SKM-1 (cell line): Measurements from ENCODE around the gene ASMTL.
"Not testable (repeated sequence)": the region's sequence is repeated elsewhere in the genome, so short reads cannot be mapped to it uniquely, and the experiment has no call there.

Experiments
- DNase-seq: peaks from one replicate; lab custom pipeline; 2025; ENCODE audit not compliant: unreplicated experiment; lab: John Stamatoyannopoulos, UW

Gene ASMTL, protein sequence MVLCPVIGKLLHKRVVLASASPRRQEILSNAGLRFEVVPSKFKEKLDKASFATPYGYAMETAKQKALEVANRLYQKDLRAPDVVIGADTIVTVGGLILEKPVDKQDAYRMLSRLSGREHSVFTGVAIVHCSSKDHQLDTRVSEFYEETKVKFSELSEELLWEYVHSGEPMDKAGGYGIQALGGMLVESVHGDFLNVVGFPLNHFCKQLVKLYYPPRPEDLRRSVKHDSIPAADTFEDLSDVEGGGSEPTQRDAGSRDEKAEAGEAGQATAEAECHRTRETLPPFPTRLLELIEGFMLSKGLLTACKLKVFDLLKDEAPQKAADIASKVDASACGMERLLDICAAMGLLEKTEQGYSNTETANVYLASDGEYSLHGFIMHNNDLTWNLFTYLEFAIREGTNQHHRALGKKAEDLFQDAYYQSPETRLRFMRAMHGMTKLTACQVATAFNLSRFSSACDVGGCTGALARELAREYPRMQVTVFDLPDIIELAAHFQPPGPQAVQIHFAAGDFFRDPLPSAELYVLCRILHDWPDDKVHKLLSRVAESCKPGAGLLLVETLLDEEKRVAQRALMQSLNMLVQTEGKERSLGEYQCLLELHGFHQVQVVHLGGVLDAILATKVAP

DNA sequence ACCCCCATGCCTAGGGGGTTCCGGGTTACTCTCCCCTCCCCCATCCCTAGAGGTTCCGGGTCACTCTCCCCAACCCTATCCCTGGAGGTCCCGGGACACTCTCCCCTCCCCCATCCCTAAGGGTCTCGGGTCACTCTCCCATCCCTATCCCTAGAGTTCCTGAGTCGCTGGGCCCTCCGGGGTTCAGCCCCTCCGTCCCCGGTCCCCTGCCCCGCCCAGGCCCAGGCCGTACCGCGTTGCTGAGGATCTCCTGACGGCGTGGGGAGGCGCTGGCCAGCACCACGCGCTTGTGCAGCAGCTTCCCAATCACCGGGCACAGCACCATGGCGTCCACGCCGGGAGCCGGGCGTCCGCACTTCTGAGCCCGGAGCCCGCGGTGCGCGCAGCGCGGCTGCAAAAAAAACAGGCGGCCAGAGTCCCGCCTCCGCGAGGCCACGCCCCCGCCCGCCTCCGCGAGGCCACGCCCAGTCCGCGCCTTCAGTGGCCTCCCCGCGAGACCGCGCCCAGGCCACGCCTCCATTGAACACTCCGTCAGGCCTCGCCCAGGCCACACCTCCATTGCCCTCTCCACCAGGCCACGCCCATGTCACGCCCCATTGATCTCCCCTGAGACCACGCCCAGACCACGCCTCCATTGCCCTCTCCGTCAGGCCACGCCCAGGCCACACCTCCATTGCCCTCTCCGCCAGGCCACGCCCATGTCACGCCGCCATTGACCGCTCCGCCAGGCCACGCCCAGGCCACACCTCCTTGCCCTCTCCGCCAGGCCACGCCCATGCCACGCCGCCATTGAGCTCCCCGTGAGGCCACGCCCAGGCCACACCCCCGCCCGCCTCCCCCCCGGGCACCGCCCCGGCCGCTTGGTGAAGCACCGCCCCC lies at the start of gene ASMTL:
TSS of gene ASMTL (minus strand) at position 394 of the 879 bp plus-strand sequence. CDS start at position 325, 69 bp downstream.
- no peak for DNase-seq

DNA sequence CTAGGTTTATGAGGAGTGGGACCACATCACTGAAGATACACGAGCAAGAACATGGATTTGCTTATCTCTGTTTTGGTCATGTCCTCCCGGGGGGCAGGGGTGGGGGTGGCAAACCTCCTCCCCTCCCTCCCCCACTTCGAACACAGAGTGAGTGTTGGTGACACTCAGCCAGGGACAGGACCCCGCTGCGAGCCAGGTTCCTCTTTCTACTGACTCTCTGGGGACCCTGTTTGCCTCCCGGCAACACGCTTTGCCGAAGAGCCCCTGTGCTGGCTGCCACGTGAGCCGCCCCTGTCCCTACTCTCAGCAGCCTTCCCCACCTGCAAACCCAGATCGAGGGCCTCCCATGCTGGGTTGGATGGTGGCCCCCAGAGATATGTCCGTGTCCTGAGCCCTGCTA lies 49.5 kb upstream of the ASMTL start:
- no peak for DNase-seq

DNA sequence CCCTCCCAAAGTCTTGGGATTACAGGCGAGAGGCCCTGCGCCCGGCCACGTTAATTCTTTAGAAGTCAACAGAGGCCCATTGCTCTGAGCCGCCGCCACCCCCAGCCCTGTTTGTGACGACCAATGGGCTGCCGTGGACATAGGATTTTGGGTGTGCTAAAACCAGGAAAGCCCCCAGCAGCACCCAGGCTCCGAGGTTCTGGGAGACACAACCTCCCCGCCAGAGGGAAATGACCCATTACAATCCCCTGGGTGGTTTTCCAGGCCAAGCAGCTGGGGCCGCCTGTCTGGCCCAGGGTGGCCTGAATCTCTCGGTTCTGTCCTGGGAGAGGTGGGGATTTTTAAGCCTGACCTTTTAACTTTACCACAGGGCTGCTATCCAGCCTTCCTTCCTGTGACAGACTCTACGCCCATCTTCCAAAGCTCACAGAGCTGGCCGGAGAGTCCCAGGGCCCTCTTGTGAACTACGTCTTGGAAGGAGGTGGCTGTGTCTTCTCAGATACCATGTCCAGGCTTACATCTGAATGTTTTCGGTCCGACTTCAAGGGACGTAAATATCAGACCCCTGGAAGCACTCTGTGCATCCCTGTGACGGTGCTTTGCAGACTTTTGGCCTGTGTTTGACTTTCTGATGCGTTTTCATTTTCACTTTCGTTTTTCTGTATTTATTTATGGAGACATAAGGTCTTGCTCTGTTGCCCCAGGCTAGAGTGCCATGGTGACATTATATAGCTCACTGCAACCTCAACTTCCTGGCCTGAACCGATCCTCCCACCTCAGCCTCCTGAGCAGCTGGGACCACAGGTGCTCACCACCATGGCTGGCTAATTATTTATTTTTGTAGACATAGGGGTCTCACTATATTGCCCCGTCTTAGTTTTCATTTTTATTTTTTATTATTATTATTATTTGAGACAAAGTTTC lies 48.3 kb upstream of the ASMTL start:
- no peak for DNase-seq

DNA sequence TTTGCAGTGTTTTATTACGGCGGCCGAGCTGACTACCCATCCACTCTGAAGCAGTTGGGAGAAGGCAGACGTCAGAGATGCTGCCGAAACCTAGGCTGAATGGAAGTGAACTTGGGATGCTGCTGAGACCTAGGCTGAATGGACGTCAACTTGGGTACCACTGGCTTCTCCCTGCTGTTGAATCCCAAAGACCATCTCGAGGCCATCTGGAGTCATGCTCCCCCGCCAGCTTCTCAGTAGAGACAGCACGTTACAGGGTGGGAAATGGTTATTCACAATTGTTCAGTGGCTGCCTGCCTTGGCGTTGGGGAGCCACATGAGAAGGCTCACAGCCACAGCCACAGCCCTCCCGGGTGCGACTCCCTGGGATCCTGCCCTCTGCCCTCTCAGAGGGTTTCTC lies 43.4 kb upstream of the ASMTL start:
- DNase-seq = no peak

DNA sequence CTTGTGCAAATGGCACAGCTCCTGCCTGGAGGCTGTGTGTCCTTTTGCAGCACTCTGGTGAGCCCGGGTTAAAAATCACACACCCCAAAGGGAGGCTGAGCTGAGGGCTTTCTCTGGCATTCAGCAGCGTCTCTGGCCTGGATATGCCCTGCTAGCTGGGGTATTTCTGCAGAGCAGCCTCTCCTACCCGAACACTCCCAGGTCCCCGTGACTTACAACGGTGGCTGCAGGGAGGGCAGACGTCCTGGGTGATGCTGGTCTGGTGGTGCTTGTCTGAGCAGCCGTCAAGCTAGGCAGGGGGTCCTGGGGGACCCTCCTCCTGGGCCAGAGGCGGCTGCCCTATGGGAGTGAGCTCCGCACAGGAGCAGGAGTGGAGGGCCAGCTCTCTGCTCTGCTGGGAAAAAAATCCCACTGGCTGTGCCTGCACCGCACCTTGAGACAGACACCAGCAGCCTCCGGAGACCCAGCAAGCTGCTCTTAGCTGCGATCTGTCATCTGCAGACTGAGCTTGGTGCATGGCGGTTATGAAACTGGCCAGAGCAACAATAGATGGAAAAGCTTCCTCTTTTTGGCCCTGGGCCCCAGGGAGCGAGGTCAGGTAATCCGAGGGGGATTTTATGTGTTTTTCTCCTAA lies 41.3 kb upstream of the ASMTL start:
- DNase-seq = peak; percentile 66

DNA sequence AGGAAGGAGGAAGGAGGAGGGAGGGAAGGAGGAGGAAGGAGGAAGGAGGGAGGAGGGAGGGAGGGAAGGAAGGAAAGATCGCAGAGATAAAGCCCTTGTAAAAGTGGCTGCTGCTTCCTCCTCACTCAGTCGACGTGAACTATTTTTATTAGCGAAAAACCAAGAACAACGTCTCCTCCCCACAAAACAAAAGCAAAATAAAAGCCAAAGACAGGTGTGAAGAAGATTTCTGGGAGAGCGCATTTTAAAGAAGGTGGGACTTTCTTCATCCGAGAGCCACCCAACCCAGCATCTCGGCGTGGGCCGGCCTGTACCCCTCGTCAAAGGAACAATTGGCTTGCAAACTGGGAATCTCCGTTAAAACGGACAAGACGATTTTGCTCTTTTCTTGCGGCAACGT lies 40.7 kb upstream of the ASMTL start:
- no peak for DNase-seq

DNA sequence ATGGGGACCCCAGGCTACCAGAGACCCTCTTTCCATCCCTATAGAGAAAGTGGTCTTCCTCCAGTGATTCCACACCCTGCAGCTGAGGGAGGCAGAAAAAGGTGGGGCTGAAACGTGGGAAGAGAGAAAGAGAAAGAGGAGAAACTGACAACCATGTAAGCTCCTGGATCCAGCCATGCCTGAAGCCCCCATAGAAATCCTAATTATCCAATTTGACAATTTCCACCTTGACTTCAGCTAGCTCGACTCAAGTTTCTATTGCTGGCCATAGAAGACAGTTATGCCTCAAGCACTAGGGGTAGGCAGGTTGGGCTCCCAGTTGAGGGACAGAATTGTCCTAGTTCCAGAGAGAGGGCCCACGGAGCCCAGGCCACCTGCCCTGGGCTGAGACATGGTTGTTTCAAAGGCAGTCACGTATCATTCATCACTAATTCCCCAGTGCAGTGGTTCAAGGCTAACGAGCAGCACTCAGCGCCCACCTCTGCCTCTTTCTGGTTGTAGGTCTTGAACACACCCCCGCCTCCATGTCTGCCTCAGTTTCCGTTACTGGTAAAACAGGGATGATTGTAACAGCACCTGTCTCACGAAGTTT lies 39.8 kb upstream of the ASMTL start:
- no peak for DNase-seq

DNA sequence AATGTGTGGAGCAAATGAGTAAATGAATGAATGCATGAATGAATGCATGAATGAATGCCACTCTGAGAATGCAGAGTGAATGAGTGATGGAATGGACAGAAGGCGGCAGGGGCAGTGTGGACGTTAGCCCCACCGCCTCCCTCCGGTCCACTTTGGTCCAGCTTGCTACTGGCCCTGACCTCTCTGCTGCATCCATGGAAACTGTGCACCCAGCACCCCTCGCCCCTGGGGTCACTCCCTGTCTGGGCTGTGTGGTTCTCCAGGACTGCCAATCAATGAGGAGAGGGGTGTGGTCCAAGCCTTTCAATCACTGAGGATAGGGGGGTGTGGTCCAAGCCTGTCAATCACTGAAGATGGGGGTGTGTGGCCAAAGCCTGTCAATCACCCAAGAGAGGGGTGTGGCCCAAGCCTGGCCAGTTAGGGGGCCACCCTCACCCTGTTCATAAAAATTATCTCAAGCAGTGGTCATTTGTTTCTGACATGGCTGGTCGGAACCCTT lies 39.2 kb upstream of the ASMTL start:
- DNase-seq = no peak

DNA sequence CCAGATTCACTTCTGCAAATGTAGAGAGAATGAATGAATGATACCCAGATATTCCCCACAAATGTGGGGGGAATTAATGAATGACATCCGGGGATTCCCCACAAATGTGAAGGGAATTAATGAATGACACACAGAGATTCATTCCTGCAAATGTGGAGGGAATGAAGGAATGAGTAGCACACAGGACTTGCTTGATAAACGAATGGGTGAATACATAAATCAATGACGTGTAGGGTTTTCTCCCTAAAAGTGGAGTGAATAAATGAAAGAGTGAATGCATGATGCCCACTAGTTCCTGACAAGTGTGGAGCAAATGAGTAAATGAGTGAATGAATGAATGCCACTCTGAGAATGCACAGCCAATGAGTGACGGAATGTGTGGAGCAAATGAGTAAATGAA lies 38.5 kb upstream of the ASMTL start:
- not testable (repeated sequence) for DNase-seq

DNA sequence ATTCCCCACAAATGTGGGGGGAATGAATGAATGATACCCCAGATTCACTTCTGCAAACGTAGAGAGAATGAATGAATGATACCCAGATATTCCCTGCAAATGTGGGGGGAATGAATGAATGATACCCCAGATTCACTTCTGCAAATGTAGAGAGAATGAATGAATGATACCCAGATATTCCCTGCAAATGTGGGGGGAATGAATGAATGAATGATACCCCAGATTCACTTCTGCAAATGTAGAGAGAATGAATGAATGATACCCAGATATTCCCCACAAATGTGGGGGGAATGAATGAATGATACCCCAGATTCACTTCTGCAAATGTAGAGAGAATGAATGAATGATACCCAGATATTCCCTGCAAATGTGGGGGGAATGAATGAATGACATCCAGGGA lies 38.0 kb upstream of the ASMTL start:
- not testable (repeated sequence) for DNase-seq

DNA sequence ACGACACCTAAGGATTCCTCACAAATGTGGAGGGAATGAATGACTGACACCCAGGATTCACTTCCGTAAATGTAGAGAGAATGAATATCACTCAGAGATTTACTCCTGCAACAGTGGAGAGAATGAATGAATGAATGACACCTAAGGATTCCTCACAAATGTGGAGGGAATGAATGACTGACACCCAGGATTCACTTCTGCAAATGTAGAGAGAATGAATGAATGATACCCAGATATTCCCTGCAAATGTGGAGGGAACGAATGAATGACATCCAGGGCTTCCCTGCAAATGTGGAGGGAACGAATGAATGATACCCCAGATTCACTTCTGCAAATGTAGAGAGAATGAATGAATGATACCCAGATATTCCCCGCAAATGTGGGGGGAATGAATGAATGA lies 36.6 kb upstream of the ASMTL start:
- not testable (repeated sequence) for DNase-seq

DNA sequence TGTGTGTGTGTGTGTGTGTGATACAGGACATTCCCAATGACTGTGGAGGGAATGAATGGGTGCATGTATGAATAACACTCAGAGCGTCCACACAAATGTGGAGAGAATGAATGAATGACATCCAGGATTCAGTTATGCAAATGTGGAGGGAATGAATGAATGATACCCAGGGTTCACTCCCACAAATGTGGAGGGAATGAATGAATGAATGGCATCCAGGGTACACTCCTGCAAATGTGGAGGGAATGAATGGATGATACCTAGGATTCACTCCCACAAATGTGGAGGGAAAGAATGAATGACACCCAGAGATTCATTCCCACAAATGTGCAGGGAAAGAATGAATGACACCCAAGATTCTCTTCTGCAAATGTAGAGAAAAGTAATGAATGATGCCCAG lies 36.0 kb upstream of the ASMTL start:
- no peak for DNase-seq

DNA sequence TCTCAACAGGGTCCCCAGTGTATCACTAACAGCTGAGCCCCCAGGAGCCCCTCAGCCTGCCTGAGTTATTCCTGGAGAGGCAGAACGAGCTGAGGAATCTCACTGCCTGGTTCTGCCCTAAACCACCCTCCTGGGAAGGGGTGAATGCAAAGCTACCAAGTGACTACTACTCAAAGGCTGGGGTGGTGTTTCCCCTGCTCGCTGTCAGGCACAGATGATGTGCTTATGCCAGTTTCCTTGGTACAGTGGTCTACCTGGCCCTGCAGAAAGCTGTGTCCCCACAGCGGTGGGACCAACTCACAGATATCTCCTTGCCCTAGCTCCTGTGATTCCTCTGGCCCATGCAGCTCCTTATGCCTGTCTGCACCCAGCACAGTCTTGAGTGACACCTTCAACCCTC lies 35.4 kb upstream of the ASMTL start:
- no peak for DNase-seq

DNA sequence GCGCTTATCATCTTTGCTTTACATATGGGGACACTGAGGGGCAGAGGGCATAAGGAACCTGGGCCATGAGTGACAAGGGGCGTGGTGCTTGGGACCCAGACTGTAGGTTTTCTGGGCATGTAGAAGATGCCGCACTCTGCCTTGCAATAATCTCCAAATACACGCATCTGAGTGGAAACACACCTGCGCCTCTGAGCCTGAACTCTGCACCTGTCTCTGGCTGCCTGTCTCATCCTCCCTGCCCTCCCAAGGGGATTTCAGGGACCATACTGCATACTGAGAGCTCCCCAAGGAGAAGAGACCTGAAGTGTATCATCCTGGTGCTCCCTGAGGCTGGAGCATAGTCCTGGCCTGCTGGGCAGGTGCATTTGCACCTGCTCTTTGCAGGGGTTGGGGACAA lies 34.7 kb upstream of the ASMTL start:
- DNase-seq = no peak

DNA sequence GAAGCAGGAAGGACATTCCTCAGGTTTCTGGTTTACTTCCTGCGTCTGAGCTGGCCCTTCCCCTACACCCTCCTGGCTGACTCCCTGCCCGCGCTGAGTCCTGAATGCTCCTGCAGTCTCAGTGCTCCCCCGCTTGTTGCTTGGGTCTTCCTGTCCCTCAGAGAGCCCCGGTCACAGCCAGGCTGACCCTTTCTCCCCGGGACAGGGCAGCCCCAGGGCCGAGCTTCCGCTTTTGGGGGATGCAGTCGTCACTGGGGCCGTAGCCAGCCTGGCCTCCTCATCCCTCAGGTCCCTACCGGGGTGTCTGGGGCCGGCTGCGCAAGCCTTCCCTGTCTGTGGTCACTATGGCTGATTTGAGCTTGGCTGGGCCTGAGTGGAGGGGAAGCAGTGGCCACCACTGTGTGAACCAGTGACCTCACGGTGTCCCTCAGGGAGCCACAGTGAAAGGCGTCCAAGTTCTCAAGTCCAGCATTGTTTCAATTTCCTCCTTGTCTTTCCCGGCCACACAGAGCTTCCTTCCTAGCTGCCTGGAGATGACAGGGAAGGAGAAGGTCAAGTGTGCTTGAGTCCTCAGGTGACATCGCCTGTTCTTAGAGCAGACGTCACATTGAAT lies 34.1 kb upstream of the ASMTL start:
- DNase-seq = no peak

DNA sequence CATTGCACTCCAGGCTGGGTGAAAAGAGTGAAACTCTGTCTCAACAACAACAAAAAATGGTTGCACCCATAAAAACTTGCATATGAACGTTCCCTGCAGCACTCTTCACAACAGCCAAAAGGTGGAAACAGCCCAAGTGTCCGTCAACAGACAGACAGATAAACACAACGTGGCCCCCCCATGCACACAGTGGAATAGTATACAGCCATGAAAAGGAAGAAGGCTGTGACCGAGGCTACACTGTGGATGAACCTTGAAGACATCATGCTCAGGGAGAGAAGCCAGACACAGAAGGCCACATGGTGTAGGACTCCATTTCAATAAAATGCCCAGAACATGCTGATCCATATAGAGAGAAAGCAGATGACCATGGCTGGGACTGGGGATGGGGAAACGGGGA lies 33.5 kb upstream of the ASMTL start:
- DNase-seq = no peak

DNA sequence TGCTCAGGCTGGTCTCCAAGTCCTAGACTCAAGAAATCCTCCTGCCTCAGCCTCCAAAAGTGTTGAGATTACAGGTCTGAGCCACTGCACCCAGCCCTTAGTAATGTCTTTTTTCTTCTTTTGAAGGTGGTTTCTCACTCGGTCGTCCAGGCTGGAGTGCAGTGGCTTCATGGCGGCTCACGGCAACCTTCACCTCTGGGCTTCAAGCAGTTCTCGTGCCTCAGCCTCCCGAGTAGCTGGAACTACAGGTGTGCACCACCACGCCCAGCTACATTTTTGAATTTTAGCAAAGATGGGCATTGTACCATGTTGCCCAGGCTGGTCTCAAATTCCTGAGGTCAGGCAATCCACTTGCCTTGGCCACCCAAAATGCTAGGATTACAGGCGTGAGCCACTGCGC lies 32.3 kb upstream of the ASMTL start:
- DNase-seq = no peak

DNA sequence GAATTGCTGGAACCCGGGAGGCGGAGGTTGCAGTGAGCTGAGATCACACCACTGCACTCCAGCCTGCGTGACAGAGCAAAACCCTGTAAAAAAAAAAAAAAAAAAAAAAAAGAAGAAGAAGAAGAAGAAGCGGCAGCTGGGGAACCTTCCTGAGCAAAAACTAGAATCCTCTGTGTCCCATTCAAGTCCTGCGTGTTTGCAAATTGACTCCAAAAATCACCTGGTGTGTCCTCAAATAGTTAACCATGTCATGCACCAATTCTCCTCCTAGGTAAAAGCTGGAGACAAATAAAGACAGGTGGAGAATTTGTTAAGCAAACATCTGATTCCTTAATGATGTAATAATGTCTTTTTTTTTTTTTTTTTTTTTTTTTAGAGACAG lies 31.9 kb upstream of the ASMTL start:
- no peak for DNase-seq
